GM12873 (cell line): Measurements from ENCODE around the gene GRK5.

Experiments
- TF ChIP-seq, protein P1 (sequence below): IDR thresholded peaks from 2 replicates; pipeline ENCODE4 v1.5.1; 2012; ENCODE audit warnings: low read depth, mild to moderate bottlenecking, moderate library complexity, low read length, control low read depth; ENCODE audit not compliant: insufficient read depth; ENCODE audit errors: missing control alignments

Gene GRK5

DNA sequence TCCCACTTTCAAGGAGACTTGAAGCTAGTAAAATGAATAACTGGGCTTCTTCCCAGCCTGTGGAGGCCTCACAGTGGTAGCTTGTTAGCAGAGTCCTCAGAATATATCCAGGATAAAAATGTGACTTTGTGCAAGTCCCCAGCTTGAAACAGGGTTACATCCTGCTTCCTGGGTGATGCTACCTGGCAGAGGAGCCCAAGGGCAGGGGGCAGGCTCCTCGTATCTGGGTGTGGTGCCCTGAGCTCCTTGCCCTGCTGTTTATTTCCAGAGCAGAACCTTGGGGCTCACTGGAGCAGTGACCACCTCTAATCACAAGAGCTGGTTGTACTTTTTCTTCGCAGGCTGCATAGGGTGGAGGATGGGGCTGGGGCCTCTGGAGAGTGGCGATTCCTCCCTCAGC, 94.8 kb downstream of the GRK5 start:
- TF ChIP-seq, protein P1, sequence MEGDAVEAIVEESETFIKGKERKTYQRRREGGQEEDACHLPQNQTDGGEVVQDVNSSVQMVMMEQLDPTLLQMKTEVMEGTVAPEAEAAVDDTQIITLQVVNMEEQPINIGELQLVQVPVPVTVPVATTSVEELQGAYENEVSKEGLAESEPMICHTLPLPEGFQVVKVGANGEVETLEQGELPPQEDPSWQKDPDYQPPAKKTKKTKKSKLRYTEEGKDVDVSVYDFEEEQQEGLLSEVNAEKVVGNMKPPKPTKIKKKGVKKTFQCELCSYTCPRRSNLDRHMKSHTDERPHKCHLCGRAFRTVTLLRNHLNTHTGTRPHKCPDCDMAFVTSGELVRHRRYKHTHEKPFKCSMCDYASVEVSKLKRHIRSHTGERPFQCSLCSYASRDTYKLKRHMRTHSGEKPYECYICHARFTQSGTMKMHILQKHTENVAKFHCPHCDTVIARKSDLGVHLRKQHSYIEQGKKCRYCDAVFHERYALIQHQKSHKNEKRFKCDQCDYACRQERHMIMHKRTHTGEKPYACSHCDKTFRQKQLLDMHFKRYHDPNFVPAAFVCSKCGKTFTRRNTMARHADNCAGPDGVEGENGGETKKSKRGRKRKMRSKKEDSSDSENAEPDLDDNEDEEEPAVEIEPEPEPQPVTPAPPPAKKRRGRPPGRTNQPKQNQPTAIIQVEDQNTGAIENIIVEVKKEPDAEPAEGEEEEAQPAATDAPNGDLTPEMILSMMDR = no peak

GRCh38 chr10:119302591-119303253, 95.4 kb downstream of the GRK5 start:
- TF ChIP-seq, protein P1 = no peak

DNA sequence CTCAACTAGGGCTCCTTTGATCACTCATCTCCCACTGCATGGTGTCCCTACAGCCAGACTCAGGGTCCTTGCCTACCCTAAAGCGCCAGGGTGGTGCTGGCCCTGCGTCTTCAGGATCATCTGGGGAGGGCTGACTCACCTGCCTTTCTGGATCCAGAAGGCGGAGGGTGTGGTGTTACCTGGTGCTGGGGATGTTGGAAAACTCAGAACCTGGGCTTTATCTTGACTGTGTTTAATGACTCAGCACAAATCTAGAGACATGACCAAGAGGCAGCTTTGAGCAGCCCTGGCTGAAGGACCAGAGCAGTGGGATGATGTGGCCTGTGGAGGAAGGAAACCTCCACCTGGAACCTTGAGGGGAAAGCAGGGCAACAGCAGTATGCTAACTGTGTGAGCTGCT, 96.5 kb downstream of the GRK5 start:
- TF ChIP-seq, protein P1 = no peak

GRCh38 chr10:119304541-119304940, 97.2 kb downstream of the GRK5 start:
- TF ChIP-seq, protein P1 = no peak

DNA sequence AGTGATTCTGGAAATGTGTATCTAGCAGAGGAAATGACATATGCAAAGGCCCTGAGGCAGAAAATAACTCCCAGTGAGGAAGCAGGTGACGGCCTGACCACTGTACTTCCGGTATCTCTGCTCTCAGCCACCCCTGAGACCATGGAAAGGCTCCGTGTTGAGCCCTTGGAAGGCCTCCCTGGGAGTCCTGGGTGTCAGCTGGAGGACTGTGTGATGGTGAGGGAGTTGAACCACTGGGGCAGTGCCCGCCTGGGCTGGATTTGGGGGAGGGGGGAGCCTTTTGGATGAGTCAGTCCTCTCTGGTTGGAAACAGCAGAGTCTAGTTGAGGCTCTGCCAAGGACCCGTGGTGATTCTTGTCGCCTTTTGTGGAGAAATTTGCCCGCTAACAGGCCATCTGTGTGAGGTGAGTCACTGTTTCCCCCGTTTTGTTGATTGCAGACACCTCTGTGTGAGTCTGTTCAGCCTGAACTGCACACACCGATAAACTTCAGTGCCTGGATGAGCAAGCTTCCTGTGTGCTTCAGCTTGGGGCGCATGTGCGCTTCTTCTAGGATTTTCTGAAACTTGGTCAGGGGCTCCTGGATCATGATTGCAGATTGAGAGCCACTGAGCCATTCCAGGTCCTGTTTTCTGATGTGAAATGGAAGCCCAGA, 98.6 kb downstream of the GRK5 start:
- TF ChIP-seq, protein P1 = no peak

- TF ChIP-seq, protein P1 = peak; percentile 94
Observed at GRCh38 chr10:119306514-119306951, 99.2 kb downstream of the GRK5 start.

DNA sequence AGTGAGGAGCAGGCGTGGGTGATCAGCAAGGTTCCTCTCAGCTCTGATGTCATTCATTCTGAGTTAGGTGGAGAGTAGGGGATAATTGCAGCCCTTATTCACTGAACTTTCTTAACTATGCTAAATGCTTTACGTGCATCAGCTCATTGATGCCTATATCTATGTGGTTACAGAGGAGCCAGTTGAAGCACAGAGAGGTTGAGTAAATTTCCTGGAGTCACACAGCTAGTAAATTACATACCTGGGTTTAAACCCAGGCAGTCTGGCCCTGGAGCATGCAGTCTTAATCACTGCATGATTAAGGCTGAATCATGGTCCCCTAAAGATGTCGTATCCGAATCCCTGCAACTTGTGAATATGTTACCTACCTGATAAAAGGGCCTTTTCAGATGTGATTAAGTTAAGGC, 99.6 kb downstream of the GRK5 start:
- TF ChIP-seq, protein P1 = no peak
